ENCODE results near the gene AGA. TPM values are rescaled to one million over a fixed set of nuclear protein-coding genes. Genes with fewer than 3 reads are reported as not detected.

The AGA gene
- total RNA-seq, 1 experiment from 2014 or later: 7.6 TPM

DNA sequence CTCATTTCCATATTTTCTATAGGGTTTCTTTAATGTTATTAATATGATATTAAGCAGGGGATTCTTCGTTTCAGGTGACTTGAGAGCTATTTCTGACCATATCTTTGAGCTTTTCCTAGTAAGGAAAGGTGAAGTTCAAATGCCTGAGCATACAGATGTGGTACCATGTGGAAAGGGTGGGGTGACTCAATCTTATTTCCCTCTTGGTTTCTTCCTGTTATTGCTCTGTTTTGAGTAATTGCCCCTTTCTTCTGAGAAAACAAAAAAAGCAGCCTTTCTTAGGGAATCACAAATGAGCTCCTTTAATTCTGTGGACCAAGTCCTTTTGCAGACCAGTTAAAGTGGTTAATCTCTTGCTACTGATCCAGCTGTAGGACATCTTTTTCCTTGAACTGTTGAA lies 41.0 kb upstream of the AGA start:
- intact Hi-C loops (cut with micrococcal nuclease): no loop called here
- TF ChIP-seq ZNF274 (IDR thresholded peaks at IDR 0.05; ENCODE audit: low read depth, low read length) (no peak), ZFX (IDR thresholded peaks at IDR 0.05) (no peak), POLR2AphosphoS5 (IDR thresholded peaks at IDR 0.05; ENCODE audit: low read depth, low read length) (no peak), ELF1 (IDR thresholded peaks at IDR 0.05; ENCODE audit: borderline replicate concordance, low read depth) (no peak), SIN3A (IDR thresholded peaks at IDR 0.05; ENCODE audit: low read depth) (no peak)
- POLR2A ChIA-PET: no interaction called here
- H3K27me3 ChIP-seq (ENCODE audit: insufficient read depth, low read length): no peaks in the 10 kb centered on the region
- H3K4me3 ChIP-seq (replicated peaks in 1 of 2; ENCODE audit: low read depth in 1 of 2, low read length in 2 of 2): no peak overlapping the region
- no TSS peak for BruUV-seq (replicated peaks)
- CTCF ChIA-PET: no interaction called here
- no peak overlapping the region for H2AFZ ChIP-seq (ENCODE audit: low read depth, low read length, poor library complexity, severe bottlenecking)
- H3K4me2 ChIP-seq (ENCODE audit: low read length): no peak overlapping the region
- RAD21 ChIA-PET (ENCODE audit: low non-redundant PET in 1 of 2, low total read pairs in 2 of 2, uncharacterized antibody in 2 of 2, unreplicated experiment in 2 of 2): no interaction called here
- DNase-seq (ENCODE audit: low read depth, low spot score) (no peak), ATAC-seq (no peak)
- no peaks in the 10 kb centered on the region for H3K36me3 ChIP-seq (ENCODE audit: control insufficient read depth in 1 of 2, insufficient read depth in 2 of 2, low read length in 2 of 2)
- H3K4me1 ChIP-seq (ENCODE audit: control insufficient read depth in 1 of 2, insufficient read depth in 2 of 2, low read length in 2 of 2): peaks cover 0 to 9% of the 10 kb centered on the region in 2 experiments; a peak in 1 of 4 replicates
- H3K79me2 ChIP-seq (ENCODE audit: insufficient read depth, low read length): no peaks in the 10 kb centered on the region
- no peak overlapping the region for H3K27ac ChIP-seq (ENCODE audit: low read depth, low read length)
- H3K9me3 ChIP-seq (ENCODE audit: control insufficient read depth in 1 of 2, insufficient read depth in 1 of 2, low read depth in 1 of 2, low read length in 2 of 2): no peaks in the 10 kb centered on the region
- no peak overlapping the region for H3K9ac ChIP-seq (ENCODE audit: low read length)
- H3K9me2 ChIP-seq (ENCODE audit: insufficient read depth): no peaks in the 10 kb centered on the region
- H4K20me1 ChIP-seq (ENCODE audit: insufficient read depth): no peaks in the 10 kb centered on the region

- BruUV-seq (replicated peaks): no TSS peak
- H3K4me3 ChIP-seq (replicated peaks in 1 of 2; ENCODE audit: low read depth in 1 of 2, low read length in 2 of 2): no peak overlapping the region
- DNase-seq (ENCODE audit: low read depth, low spot score): no peak
- no peaks in the 10 kb centered on the region for H3K36me3 ChIP-seq (ENCODE audit: control insufficient read depth in 1 of 2, insufficient read depth in 2 of 2, low read length in 2 of 2)
- intact Hi-C loops (cut with micrococcal nuclease): no loop called here
- no peaks in the 10 kb centered on the region for H3K9me3 ChIP-seq (ENCODE audit: control insufficient read depth in 1 of 2, insufficient read depth in 1 of 2, low read depth in 1 of 2, low read length in 2 of 2)
- TF ChIP-seq CEBPB (IDR thresholded peaks at IDR 0.05; ENCODE audit: low read depth) (no peak), EGR1 (IDR thresholded peaks at IDR 0.05; ENCODE audit: low read depth) (no peak), JUND (IDR thresholded peaks at IDR 0.05) (no peak), RAD21 (IDR thresholded peaks at IDR 0.05; ENCODE audit: low read depth) (no peak), ZNF274 (IDR thresholded peaks at IDR 0.05; ENCODE audit: low read depth, low read length) (no peak), MAX (IDR thresholded peaks at IDR 0.05) (no peak), POLR2A (IDR thresholded peaks at IDR 0.05; ENCODE audit: borderline replicate concordance, extremely low read depth, insufficient read depth, insufficient read length) (no peak), SP1 (IDR thresholded peaks at IDR 0.05; ENCODE audit: low read depth) (no peak), EZH2phosphoT487 (IDR thresholded peaks at IDR 0.05; ENCODE audit: borderline replicate concordance) (no peak), FOSL1 (IDR thresholded peaks at IDR 0.05; ENCODE audit: low read depth) (no peak)
- TF ChIP-seq, protein P1, sequence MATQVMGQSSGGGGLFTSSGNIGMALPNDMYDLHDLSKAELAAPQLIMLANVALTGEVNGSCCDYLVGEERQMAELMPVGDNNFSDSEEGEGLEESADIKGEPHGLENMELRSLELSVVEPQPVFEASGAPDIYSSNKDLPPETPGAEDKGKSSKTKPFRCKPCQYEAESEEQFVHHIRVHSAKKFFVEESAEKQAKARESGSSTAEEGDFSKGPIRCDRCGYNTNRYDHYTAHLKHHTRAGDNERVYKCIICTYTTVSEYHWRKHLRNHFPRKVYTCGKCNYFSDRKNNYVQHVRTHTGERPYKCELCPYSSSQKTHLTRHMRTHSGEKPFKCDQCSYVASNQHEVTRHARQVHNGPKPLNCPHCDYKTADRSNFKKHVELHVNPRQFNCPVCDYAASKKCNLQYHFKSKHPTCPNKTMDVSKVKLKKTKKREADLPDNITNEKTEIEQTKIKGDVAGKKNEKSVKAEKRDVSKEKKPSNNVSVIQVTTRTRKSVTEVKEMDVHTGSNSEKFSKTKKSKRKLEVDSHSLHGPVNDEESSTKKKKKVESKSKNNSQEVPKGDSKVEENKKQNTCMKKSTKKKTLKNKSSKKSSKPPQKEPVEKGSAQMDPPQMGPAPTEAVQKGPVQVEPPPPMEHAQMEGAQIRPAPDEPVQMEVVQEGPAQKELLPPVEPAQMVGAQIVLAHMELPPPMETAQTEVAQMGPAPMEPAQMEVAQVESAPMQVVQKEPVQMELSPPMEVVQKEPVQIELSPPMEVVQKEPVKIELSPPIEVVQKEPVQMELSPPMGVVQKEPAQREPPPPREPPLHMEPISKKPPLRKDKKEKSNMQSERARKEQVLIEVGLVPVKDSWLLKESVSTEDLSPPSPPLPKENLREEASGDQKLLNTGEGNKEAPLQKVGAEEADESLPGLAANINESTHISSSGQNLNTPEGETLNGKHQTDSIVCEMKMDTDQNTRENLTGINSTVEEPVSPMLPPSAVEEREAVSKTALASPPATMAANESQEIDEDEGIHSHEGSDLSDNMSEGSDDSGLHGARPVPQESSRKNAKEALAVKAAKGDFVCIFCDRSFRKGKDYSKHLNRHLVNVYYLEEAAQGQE (IDR thresholded peaks at IDR 0.05; ENCODE audit: low read depth): no peak
- no peak overlapping the region for H3K27ac ChIP-seq (ENCODE audit: low read depth, low read length)
- H3K79me2 ChIP-seq (ENCODE audit: insufficient read depth, low read length): no peaks in the 10 kb centered on the region
- H3K27me3 ChIP-seq (ENCODE audit: insufficient read depth, low read length): no peaks in the 10 kb centered on the region
- no peak overlapping the region for H2AFZ ChIP-seq (ENCODE audit: low read depth, low read length, poor library complexity, severe bottlenecking)
- ChIA-PET RAD21 (ENCODE audit: low non-redundant PET in 1 of 2, low total read pairs in 2 of 2, uncharacterized antibody in 2 of 2, unreplicated experiment in 2 of 2) (no interaction called here), POLR2A (interaction anchor here (0.6 kb wide), 1 partner anchor 40 kb away, joined by 3 read pairs; the partner anchor contains the start of gene AGA), CTCF (no interaction called here)
- no peak for ATAC-seq
- H3K4me2 ChIP-seq (ENCODE audit: low read length): no peak overlapping the region
- H4K20me1 ChIP-seq (ENCODE audit: insufficient read depth): no peaks in the 10 kb centered on the region
- no peaks in the 10 kb centered on the region for H3K9me2 ChIP-seq (ENCODE audit: insufficient read depth)
- H3K9ac ChIP-seq (ENCODE audit: low read length): no peak overlapping the region
- H3K4me1 ChIP-seq (ENCODE audit: control insufficient read depth in 1 of 2, insufficient read depth in 2 of 2, low read length in 2 of 2): peaks cover 0 to 9% of the 10 kb centered on the region in 2 experiments; a peak in 1 of 4 replicates
These were observed 40.1 kb upstream of the AGA start for GRCh38 chr4:177482367-177482766.
